Activated CD8-positive, alpha-beta memory T cell treated with anti-CD3 and anti-CD28 coated beads, Interleukin-2, amount 50 U/mL, for 4 hours (primary cell): Measurements from ENCODE around the gene CTAGE4.
"Not testable (repeated sequence)": the region's sequence is repeated elsewhere in the genome, so short reads cannot be mapped to it uniquely, and the experiment has no call there.

ENCODE experiments used
- DNase-seq: peaks from one replicate; pipeline ENCODE4 v3.0.0-alpha.2; 2020

The CTAGE4 gene

GRCh38 chr7:144183166-144183565, at the start of gene CTAGE4:
CTAGE4 (plus strand) TSS chr7:144183466; CDS start chr7:144183504, 38 bp downstream.
- DNase-seq = not testable (repeated sequence)

- DNase-seq = no peak
Measured at GRCh38 chr7:144134116-144134515, 49.1 kb upstream of the CTAGE4 start.

- DNase-seq = no peak
Measured at GRCh38 chr7:144137501-144137900, 45.8 kb upstream of the CTAGE4 start.

- no peak for DNase-seq
Measured at GRCh38 chr7:144142187-144142586, 41.1 kb upstream of the CTAGE4 start.

GRCh38 chr7:144144426-144144825, 38.8 kb upstream of the CTAGE4 start:
- no peak for DNase-seq

GRCh38 chr7:144148224-144148827, 34.9 kb upstream of the CTAGE4 start:
- DNase-seq = no peak

GRCh38 chr7:144158861-144159260, 24.4 kb upstream of the CTAGE4 start:
- no peak for DNase-seq

GRCh38 chr7:144164784-144165183, 18.5 kb upstream of the CTAGE4 start:
- DNase-seq = no peak

- not testable (repeated sequence) for DNase-seq
Measured at GRCh38 chr7:144171594-144172350, 11.5 kb upstream of the CTAGE4 start.

- DNase-seq = no peak
Measured at GRCh38 chr7:144174613-144175012, 8.7 kb upstream of the CTAGE4 start.

- DNase-seq = peak; percentile 13
Measured at GRCh38 chr7:144178380-144179164, 4.7 kb upstream of the CTAGE4 start.

- not testable (repeated sequence) for DNase-seq
Measured at GRCh38 chr7:144179165-144179479, 4.1 kb upstream of the CTAGE4 start.

- not testable (repeated sequence) for DNase-seq
Measured at GRCh38 chr7:144187848-144188247, 4.6 kb downstream of the CTAGE4 start.

GRCh38 chr7:144188578-144189171, 5.4 kb downstream of the CTAGE4 start:
- not testable (repeated sequence) for DNase-seq

GRCh38 chr7:144193782-144194181, 10.5 kb downstream of the CTAGE4 start:
- not testable (repeated sequence) for DNase-seq

- not testable (repeated sequence) for DNase-seq
Measured at GRCh38 chr7:144194453-144194852, 11.2 kb downstream of the CTAGE4 start.

GRCh38 chr7:144195212-144195872, 12.1 kb downstream of the CTAGE4 start, which contains the start of gene ARHGEF35:
ARHGEF35 (minus strand) TSS chr7:144195833; CDS start chr7:144188383, 7,450 bp downstream.
- not testable (repeated sequence) for DNase-seq

GRCh38 chr7:144198934-144199333, 15.7 kb downstream of the CTAGE4 start:
- DNase-seq = not testable (repeated sequence)

- not testable (repeated sequence) for DNase-seq
Measured at GRCh38 chr7:144201978-144202377, 18.7 kb downstream of the CTAGE4 start.

- DNase-seq = not testable (repeated sequence)
Measured at GRCh38 chr7:144203086-144203485, 19.8 kb downstream of the CTAGE4 start.

GRCh38 chr7:144205306-144205705, 22.0 kb downstream of the CTAGE4 start:
- not testable (repeated sequence) for DNase-seq

- not testable (repeated sequence) for DNase-seq
Measured at GRCh38 chr7:144217200-144217599, 33.9 kb downstream of the CTAGE4 start.
